ENCODE data around the gene BCL3. TPM values are rescaled to one million over a fixed set of nuclear protein-coding genes. Genes with fewer than 3 reads are reported as not detected.
"Not testable (repeated sequence)": the region's sequence is repeated elsewhere in the genome, so short reads cannot be mapped to it uniquely, and the experiment has no call there.

BCL3 gene
- total RNA-seq, 2 donors from 2014 or later: 1.8 to 6.2 TPM

GRCh38 chr19:44708940-44709339 is 39.6 kb upstream of the BCL3 start:
- Histone ChIP-seq H3K36me3 (ENCODE audit: control insufficient read depth, insufficient read depth, low read length) (no peaks in the 10 kb centered on the region), H3K4me1 (ENCODE audit: control insufficient read depth, insufficient read depth, low read length) (no peaks in the 10 kb centered on the region), H3K9ac (ENCODE audit: extremely low read depth, low read length, poor library complexity, severe bottlenecking) (no peak overlapping the region), H3K4me3 (ENCODE audit: low read length) (no peak overlapping the region), H3K9me3 (ENCODE audit: control insufficient read depth, low read length) (no peaks in the 10 kb centered on the region), H3K27ac (ENCODE audit: low read depth, low read length) (no peak overlapping the region), H3K27me3 (ENCODE audit: control insufficient read depth, insufficient read depth, low read length, poor library complexity, severe bottlenecking) (no peaks in the 10 kb centered on the region)
- H3K9me3 Mint-ChIP-seq: peaks cover 2% of the 10 kb centered on the region
- H3K4me3 Mint-ChIP-seq: no peak overlapping the region
- H3K27ac Mint-ChIP-seq: no peak overlapping the region
- WGBS, 2 experiments (ENCODE audit: insufficient coverage in 1 of 2, insufficient read length in 1 of 2): 73 to 89% methylated on average over 4 to 5 of the region's 5 CpGs
- no peak for DNase-seq
- H3K36me3 Mint-ChIP-seq (ENCODE audit: low read depth): no peaks in the 10 kb centered on the region
- H3K27me3 Mint-ChIP-seq (ENCODE audit: insufficient read depth): peaks cover 2% of the 10 kb centered on the region
- no peak for TF ChIP-seq CTCF (conservative IDR thresholded peaks at IDR 0.05)
- H3K4me1 Mint-ChIP-seq: no peaks in the 10 kb centered on the region

- H3K9me3 ChIP-seq (ENCODE audit: control insufficient read depth, low read length); H3K4me1 Mint-ChIP-seq; H3K36me3 Mint-ChIP-seq (ENCODE audit: low read depth); H3K4me3 ChIP-seq (ENCODE audit: low read length); H3K27me3 ChIP-seq (ENCODE audit: control insufficient read depth, insufficient read depth, low read length, poor library complexity, severe bottlenecking); H3K9ac ChIP-seq (ENCODE audit: extremely low read depth, low read length, poor library complexity, severe bottlenecking); H3K27ac Mint-ChIP-seq; H3K27me3 Mint-ChIP-seq (ENCODE audit: insufficient read depth); H3K27ac ChIP-seq (ENCODE audit: low read depth, low read length); H3K9me3 Mint-ChIP-seq; H3K4me3 Mint-ChIP-seq; H3K4me1 ChIP-seq (ENCODE audit: control insufficient read depth, insufficient read depth, low read length); H3K36me3 ChIP-seq (ENCODE audit: control insufficient read depth, insufficient read depth, low read length); DNase-seq: not testable (repeated sequence)
- WGBS, 2 experiments (ENCODE audit: insufficient coverage in 1 of 2, insufficient read length in 1 of 2): 91 to 100% methylated on average over 1 to 4 of the region's 4 CpGs
Measured at GRCh38 chr19:44709434-44710266, 38.9 kb upstream of the BCL3 start.

GRCh38 chr19:44710483-44710882 is 38.0 kb upstream of the BCL3 start:
- Histone ChIP-seq H3K9ac (ENCODE audit: extremely low read depth, low read length, poor library complexity, severe bottlenecking) (no peak overlapping the region), H3K9me3 (ENCODE audit: control insufficient read depth, low read length) (peaks cover 9% of the 10 kb centered on the region), H3K36me3 (ENCODE audit: control insufficient read depth, insufficient read depth, low read length) (no peaks in the 10 kb centered on the region), H3K27me3 (ENCODE audit: control insufficient read depth, insufficient read depth, low read length, poor library complexity, severe bottlenecking) (no peaks in the 10 kb centered on the region), H3K4me1 (ENCODE audit: control insufficient read depth, insufficient read depth, low read length) (no peaks in the 10 kb centered on the region), H3K4me3 (ENCODE audit: low read length) (no peak overlapping the region), H3K27ac (ENCODE audit: low read depth, low read length) (no peak overlapping the region)
- H3K4me3 Mint-ChIP-seq: no peak overlapping the region
- WGBS, 2 experiments (ENCODE audit: insufficient coverage in 1 of 2, insufficient read length in 1 of 2): 83 to 92% methylated on average over 6 to 14 of the region's 14 CpGs
- DNase-seq: no peak
- peaks cover 14% of the 10 kb centered on the region for H3K9me3 Mint-ChIP-seq
- H3K27me3 Mint-ChIP-seq (ENCODE audit: insufficient read depth): peaks cover 2% of the 10 kb centered on the region
- no peaks in the 10 kb centered on the region for H3K36me3 Mint-ChIP-seq (ENCODE audit: low read depth)
- H3K27ac Mint-ChIP-seq: no peak overlapping the region
- H3K4me1 Mint-ChIP-seq: no peaks in the 10 kb centered on the region
- no peak for TF ChIP-seq CTCF (conservative IDR thresholded peaks at IDR 0.05)

All from endodermal cell (in vitro differentiated cells).